A549 (cell line): Measurements from ENCODE around the gene NUDT9. TPM values are rescaled to one million over a fixed set of nuclear protein-coding genes. Genes with fewer than 3 reads are reported as not detected.

Experiments used
- ATAC-seq, 2 experiments: fragments of 200-7000 bp in 1 of 2; fragments of >200 bp in 1 of 2; cut with Nextera tagmentation in 1 of 2; cut with Tn5 transposase in 1 of 2; 3 replicates each; pipeline versions ENCODE4 v1.8.0 to v1.9.1; 2018 to 2020; ENCODE audit warnings: mild to moderate bottlenecking in 1 of 2, moderate library complexity in 1 of 2
- CTCF ChIA-PET: fragments of 300-600 bp; sonication (Branson Sonifier 250); formaldehyde crosslinking; extraction: SDS; loops from one replicate; lab custom pipeline; 2021; ENCODE audit warnings: antibody characterized with exemption, inconsistent platforms; lab: Yijun Ruan, JAX
- POLR2A ChIA-PET: fragments of 350-600 bp; formaldehyde crosslinking; extraction: SDS; loops from one replicate; lab custom pipeline; 2021; ENCODE audit warnings: antibody characterized with exemption, inconsistent platforms; lab: Yijun Ruan, JAX
- DNase-seq, 2 experiments: peaks; one replicate each; pipeline versions ENCODE4 v3.0.0 to v3.0.0-alpha.2; 2011 to 2016; ENCODE audit warnings: low read depth in 1 of 2, low spot score in 1 of 2
- FAIRE-seq: peaks from 2 replicates; lab custom pipeline; 2011; peaks lifted over from hg19 to GRCh38; lab: Jason Lieb, UNC
- H3K27ac ChIP-seq, 2 experiments: fragments of >200 bp; sonication (Bioruptor Twin); formaldehyde crosslinking; 3 replicates each; pipeline ENCODE4 v1.5.1; 2016 to 2017
- H3K4me1 ChIP-seq: fragments of >200 bp; sonication (Bioruptor Twin); formaldehyde crosslinking; 3 replicates; pipeline ENCODE4 v1.6.1; 2016
- H3K4me2 ChIP-seq: fragments of >200 bp; sonication (Bioruptor Twin); formaldehyde crosslinking; 3 replicates; pipeline ENCODE4 v1.6.1; 2016
- H3K4me3 ChIP-seq: fragments of >200 bp; sonication (Bioruptor Twin); formaldehyde crosslinking; 3 replicates; pipeline ENCODE4 v1.5.1; 2016
- H3K9me3 ChIP-seq: fragments of >200 bp; sonication (Bioruptor Twin); formaldehyde crosslinking; 3 replicates; pipeline ENCODE4 v1.6.1; 2016
- ATOH8 ChIP-seq: fragments of 250-450 bp; sonication (Bioruptor Pico); IDR thresholded peaks from 2 replicates; pipeline ENCODE4 v1.5.0; 2020; ENCODE audit warnings: low read depth, mild to moderate bottlenecking, moderate library complexity
- BHLHE40 ChIP-seq: IDR thresholded peaks from 2 replicates; pipeline ENCODE4 v1.6.1; 2012; ENCODE audit warnings: low read depth, low read length, inconsistent platforms
- CBX8 ChIP-seq: fragments of 200-600 bp; sonication (generic); IDR thresholded peaks from 2 replicates; pipeline ENCODE4 v1.6.1; 2016
- E2F6 ChIP-seq: IDR thresholded peaks from 2 replicates; pipeline ENCODE4 v1.6.1; 2012; ENCODE audit warnings: low read depth, borderline replicate concordance
- FOSL2 ChIP-seq, 2 experiments: fragments of 450-650 bp in 1 of 2; fragments of >200 bp in 1 of 2; sonication (Bioruptor Twin) in 1 of 2; formaldehyde crosslinking; IDR thresholded peaks; 2 replicates each; pipeline versions ENCODE4 v1.5.0 to v1.6.1; 2016 to 2020; ENCODE audit warnings: mild to moderate bottlenecking in 1 of 2, moderate library complexity in 1 of 2
- GATA3 ChIP-seq: IDR thresholded peaks from 2 replicates; pipeline ENCODE4 v1.6.1; 2012; ENCODE audit warnings: borderline replicate concordance
- HDAC2 ChIP-seq: fragments of 200-600 bp; sonication (generic); IDR thresholded peaks from 2 replicates; pipeline ENCODE4 v1.6.1; 2016
- HES2 ChIP-seq: fragments of >200 bp; sonication (Bioruptor Twin); formaldehyde crosslinking; IDR thresholded peaks from 2 replicates; pipeline ENCODE4 v1.6.1; 2016
- HOXA7 ChIP-seq: fragments of 250-450 bp; sonication (Bioruptor Pico); IDR thresholded peaks from 2 replicates; pipeline ENCODE4 v1.5.0; 2020; ENCODE audit warnings: mild to moderate bottlenecking, moderate library complexity
- HOXB5 ChIP-seq: fragments of 250-450 bp; sonication (Bioruptor Pico); IDR thresholded peaks from 2 replicates; pipeline ENCODE4 v1.5.0; 2020; ENCODE audit warnings: mild to moderate bottlenecking, moderate library complexity
- JUN ChIP-seq, 2 experiments: fragments of >200 bp; sonication (Bioruptor Twin); formaldehyde crosslinking; IDR thresholded peaks; 2 replicates in 1 of 2; 3 replicates in 1 of 2; pipeline ENCODE4 v1.6.1; 2016 to 2017
- JUNB ChIP-seq: fragments of >200 bp; sonication (Bioruptor Twin); formaldehyde crosslinking; IDR thresholded peaks from 2 replicates; pipeline ENCODE4 v1.6.1; 2016
- KDM1A ChIP-seq: fragments of 200-600 bp; sonication (generic); IDR thresholded peaks from 2 replicates; pipeline ENCODE4 v1.6.1; 2016; ENCODE audit warnings: low read depth, mild to moderate bottlenecking
- MAFK ChIP-seq: fragments of 450-650 bp; IDR thresholded peaks from 2 replicates; pipeline ENCODE4 v1.6.1; 2014; ENCODE audit not compliant: partially characterized antibody
- MAZ ChIP-seq: fragments of 150-350 bp; IDR thresholded peaks from 2 replicates; pipeline ENCODE4 v1.6.1; 2014; ENCODE audit warnings: antibody characterized with exemption, low read depth, low read length, borderline replicate concordance
- NFE2L2 ChIP-seq: fragments of 150-350 bp; conservative IDR thresholded peaks from 2 replicates; pipeline ENCODE4 v1.6.1; 2014; ENCODE audit warnings: low read length
- NPAS2 ChIP-seq: fragments of 250-450 bp; sonication (Bioruptor Pico); IDR thresholded peaks from 2 replicates; pipeline ENCODE4 v1.8.0; 2022; ENCODE audit warnings: mild to moderate bottlenecking, moderate library complexity, borderline replicate concordance
- PBX3 ChIP-seq: IDR thresholded peaks from 2 replicates; pipeline ENCODE4 v1.6.1; 2012
- POLR2AphosphoS2 ChIP-seq: conservative IDR thresholded peaks from 2 replicates; pipeline ENCODE4 v1.6.1; 2012; ENCODE audit warnings: low read length, improper control_type of control experiment, inconsistent platforms
- SMC3 ChIP-seq: fragments of >200 bp; sonication (Bioruptor Twin); formaldehyde crosslinking; IDR thresholded peaks from 3 replicates; pipeline ENCODE4 v1.6.1; 2018; ENCODE audit warnings: inconsistent platforms
- TFCP2L1 ChIP-seq: fragments of 250-450 bp; sonication (Bioruptor Pico); IDR thresholded peaks from 2 replicates; pipeline ENCODE4 v1.5.0; 2021; ENCODE audit warnings: mild to moderate bottlenecking
- ZFP36 ChIP-seq: fragments of 450-650 bp; IDR thresholded peaks from 2 replicates; pipeline ENCODE4 v1.6.1; 2014; ENCODE audit warnings: borderline replicate concordance; ENCODE audit not compliant: partially characterized antibody
- ZSCAN20 ChIP-seq: fragments of 250-450 bp; sonication (Bioruptor Pico); IDR thresholded peaks from 2 replicates; pipeline ENCODE4 v1.8.0; 2022; ENCODE audit warnings: mild to moderate bottlenecking, moderate library complexity
- WGBS: methylation state at CpG from one replicate; pipeline ENCODE4 v1.1.6; 2017; ENCODE audit errors: missing lambda C conversion rate; 5-methylcytosine and 5-hydroxymethylcytosine counted together
- polyA plus RNA-seq, 4 experiments: library from polyadenylated mRNA; depleted of rRNA in 3 of 4; stranded (reverse); fragments of >200 nt; fragmentation: RNase III in 1 of 4; extraction: RNeasy Plus Mini Kit Qiagen cat#74134 plus additional on column Dnase treatment in 1 of 4; gene quantifications; 2 replicates in 3 of 4; 3 replicates in 1 of 4; pipeline ENCODE4 v1.2.3, GENCODE V29; 2011 to 2017

Gene NUDT9
- polyA plus RNA-seq, 2 of the 4 experiments (the other 2 are of a cell fraction) = 36.7 to 44.0 TPM

- TF ChIP-seq PBX3 = no peak
- ATAC-seq = no peak
- Histone ChIP-seq H3K4me1 (no peaks in the 10 kb centered on the region), H3K9me3 (no peaks in the 10 kb centered on the region), H3K4me2 (no peak overlapping the region), H3K4me3 (no peak overlapping the region), H3K27ac (no peak overlapping the region)
- ChIA-PET POLR2A (no interaction called here), CTCF (interaction anchor here (0.7 to 1.3 kb wide), 3 partner anchors 94 to 196 kb away, joined by 3 to 5 read pairs (median 3); no protein-coding TSS in a partner anchor)
- DNase-seq = no peak
- FAIRE-seq = no peak
- 81% methylated on average over 6 of the region's 6 CpGs for WGBS
Measured at GRCh38 chr4:87469390-87469789, 47.0 kb downstream of the NUDT9 start.

- FAIRE-seq (no peak), ATAC-seq (no peak), DNase-seq (no peak)
- WGBS = 87% methylated on average over 3 of the region's 3 CpGs
- H3K27ac ChIP-seq = no peak overlapping the region
- POLR2A ChIA-PET = no interaction called here
- CTCF ChIA-PET = interaction anchor here (1.0 kb wide), 1 partner anchor 207 kb away, joined by 3 read pairs; no protein-coding TSS in a partner anchor
- H3K9me3 ChIP-seq = no peaks in the 10 kb centered on the region
- H3K4me2 ChIP-seq = no peak overlapping the region
- H3K4me1 ChIP-seq = no peaks in the 10 kb centered on the region
- H3K4me3 ChIP-seq = no peak overlapping the region
- TF ChIP-seq CBX8 (no peak), KDM1A (no peak), FOSL2 (IDR thresholded peaks at IDR 0.05) (no peak), FOSL2 (CRISPR knock-in tag; IDR thresholded peaks at IDR 0.05) (no peak), NPAS2 (CRISPR knock-in tag) (no peak), HOXA7 (no peak)
Measured at GRCh38 chr4:87476934-87477333, 54.6 kb downstream of the NUDT9 start.

- Histone ChIP-seq H3K27ac (no peak overlapping the region), H3K9me3 (no peaks in the 10 kb centered on the region), H3K4me3 (no peak overlapping the region), H3K4me2 (no peak overlapping the region), H3K4me1 (no peaks in the 10 kb centered on the region)
- ChIA-PET CTCF (no interaction called here), POLR2A (no interaction called here)
- no peak for TF ChIP-seq ATOH8
- no peak for TF ChIP-seq BHLHE40
- no peak for TF ChIP-seq HDAC2
- TF ChIP-seq SMC3 = no peak
- no peak for TF ChIP-seq POLR2AphosphoS2
- TF ChIP-seq ZSCAN20 (CRISPR knock-in tag) = no peak
- TF ChIP-seq ZFP36 = no peak
- no peak for TF ChIP-seq TFCP2L1
- TF ChIP-seq MAZ = no peak
- TF ChIP-seq CBX8 = no peak
- no peak for TF ChIP-seq JUNB
- TF ChIP-seq JUN (IDR thresholded peaks at IDR 0.05) = no peak
- TF ChIP-seq HOXB5 (CRISPR knock-in tag) = no peak
- TF ChIP-seq NPAS2 (CRISPR knock-in tag) = no peak
- TF ChIP-seq E2F6 = no peak
- TF ChIP-seq GATA3 = no peak
- no peak for TF ChIP-seq FOSL2 (IDR thresholded peaks at IDR 0.05)
- no peak for TF ChIP-seq FOSL2 (CRISPR knock-in tag; IDR thresholded peaks at IDR 0.05)
- TF ChIP-seq NFE2L2 = no peak
- no peak for TF ChIP-seq MAFK
- no peak for TF ChIP-seq HES2
- TF ChIP-seq, all 56 proteins: peak for 0
- no peak for ATAC-seq
- WGBS = 68% methylated on average over 1 of the region's 1 CpG
- no peak for FAIRE-seq
- no peak for DNase-seq
Measured at GRCh38 chr4:87478732-87479250, 56.4 kb downstream of the NUDT9 start.
